Dedifferentiated amniotic fluid mesenchymal stem cell (primary cell): ENCODE measurements around the gene AFAP1.
A peak's percentile ranks its signal among the peaks of the same experiment; 100 is the strongest.

Experiments used
- DNase-seq: peaks from one replicate; pipeline ENCODE4 v3.0.0-alpha.2; 2016; ENCODE audit errors: extremely low spot score

Gene AFAP1

DNA sequence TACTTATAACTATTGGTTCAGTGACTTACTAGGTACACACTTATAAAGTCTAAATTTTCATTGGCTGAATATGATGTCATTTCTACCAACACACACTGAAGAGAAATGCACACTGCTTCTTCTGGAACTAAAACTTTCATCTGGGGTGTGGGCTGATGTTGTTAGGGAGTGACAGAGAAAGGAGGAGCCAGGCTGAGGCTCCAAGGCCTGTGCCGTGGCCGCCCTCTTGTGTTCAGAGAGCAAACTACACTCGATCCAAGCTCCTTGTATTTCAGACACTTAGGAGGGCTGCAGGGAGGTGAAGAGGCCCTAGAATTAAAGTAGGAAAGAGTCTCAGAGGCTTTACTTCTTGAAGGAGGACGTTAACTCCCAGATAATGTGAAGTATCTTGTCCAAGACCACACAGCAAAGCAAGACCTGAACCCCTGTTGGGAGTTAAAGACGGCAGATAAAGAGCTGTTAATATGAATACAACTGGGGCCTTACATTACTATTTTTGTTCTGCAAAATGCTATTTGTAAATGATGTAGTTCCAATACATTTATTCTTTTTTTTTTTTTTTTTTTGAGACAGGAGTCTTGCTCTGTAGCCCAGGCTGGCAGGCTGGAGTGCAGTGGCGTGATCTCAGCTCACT is 137.5 kb downstream of the AFAP1 start:
- DNase-seq: peak; percentile 86

DNA sequence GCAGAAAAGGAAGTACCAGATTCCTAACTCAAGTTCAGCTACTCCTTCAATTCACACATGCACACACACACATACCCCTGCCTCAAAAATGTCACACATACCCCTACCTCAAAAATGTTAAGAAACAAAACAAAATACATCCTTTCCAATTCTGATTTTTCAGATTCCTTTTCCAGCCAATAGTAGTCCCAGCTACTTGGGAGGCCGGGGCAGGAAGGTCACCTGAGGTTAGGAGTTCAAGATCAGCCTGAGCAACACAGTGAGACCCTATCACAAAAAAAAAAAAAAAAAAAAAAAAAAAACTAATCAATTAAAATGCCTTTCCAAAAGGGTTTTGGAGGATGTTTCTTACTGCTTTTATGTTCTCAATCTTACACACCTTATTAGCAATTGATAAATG is 138.0 kb downstream of the AFAP1 start:
- no peak for DNase-seq

DNA sequence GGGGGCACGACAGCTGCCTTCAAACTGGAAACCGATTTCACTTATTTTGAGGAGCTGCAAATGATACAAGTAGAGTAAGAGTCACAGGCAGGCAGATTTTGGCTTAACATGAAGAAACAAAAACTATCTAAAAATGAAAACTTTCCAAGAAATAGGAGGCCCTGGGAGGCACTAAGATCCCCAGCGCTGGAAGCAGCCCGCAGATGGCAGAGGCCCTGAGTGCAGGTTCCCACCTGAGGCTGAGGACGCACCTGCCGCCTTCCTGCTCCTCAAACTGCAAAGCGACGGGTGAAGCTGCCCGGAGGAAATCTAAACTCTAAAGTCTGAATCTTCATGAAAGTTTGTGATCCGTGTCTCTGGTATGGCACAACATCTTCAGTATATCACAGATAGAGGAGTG is 138.7 kb downstream of the AFAP1 start:
- no peak for DNase-seq

DNA sequence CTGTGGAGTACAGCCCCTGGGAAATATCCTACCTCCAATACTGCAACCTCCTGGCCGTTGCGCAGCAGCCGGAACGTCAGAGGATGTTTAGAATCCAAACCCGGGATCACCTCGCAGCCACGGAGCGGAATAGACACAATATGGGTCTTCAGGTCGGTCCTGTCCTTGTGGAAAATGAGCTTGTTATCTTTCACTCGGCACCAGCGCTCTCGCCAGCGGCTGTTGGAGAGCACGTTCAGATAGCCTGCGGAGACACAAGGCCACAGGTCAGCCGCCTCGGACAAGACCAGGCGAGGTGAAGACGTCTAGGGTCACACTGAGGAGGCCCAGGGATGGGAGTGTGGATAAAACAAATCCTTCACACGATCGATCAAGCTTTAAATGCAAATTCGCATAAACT is 139.3 kb downstream of the AFAP1 start:
- DNase-seq: no peak

GRCh38 chr4:7799736-7800135 is 139.9 kb downstream of the AFAP1 start:
- no peak for DNase-seq

DNA sequence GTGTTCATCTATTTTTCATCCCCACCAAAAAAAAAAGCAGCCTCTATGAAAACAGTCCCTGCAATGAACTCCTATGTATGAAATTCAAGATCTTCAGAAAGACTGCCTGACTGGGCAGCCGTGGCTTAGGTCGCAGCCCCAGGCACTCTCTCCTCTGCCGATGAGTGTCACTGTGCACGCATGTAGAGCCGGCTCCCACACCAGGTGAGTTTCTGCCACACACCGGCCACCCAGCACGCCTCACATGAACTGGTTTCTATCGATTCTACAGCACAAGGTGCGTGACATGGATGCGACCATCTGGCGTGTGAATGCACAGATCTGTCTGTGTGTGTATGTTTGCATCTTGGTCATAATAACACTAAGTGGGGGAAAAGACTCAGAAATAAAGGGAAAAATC is 140.4 kb downstream of the AFAP1 start:
- DNase-seq: no peak

GRCh38 chr4:7798178-7798995 is 141.3 kb downstream of the AFAP1 start:
- DNase-seq: no peak

GRCh38 chr4:7797330-7797729 is 142.3 kb downstream of the AFAP1 start:
- DNase-seq: no peak

DNA sequence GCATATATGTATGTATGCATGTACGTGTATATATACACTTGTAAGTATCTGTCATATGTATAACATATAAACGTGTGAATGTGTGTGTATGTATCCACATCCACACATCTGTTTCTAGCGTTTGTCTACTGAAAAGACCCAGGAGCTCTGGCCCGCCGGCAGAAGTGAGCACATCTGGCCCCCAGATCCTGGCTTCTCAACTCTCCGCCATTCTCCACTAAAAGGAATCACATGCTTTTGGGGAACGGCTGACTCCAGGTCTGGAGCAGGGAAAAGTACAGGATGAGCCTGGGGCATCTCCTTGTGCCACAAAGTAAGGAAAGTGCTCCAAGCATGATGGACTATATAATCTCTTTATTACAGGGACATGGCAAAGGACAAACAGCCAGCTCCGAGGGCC is 143.7 kb downstream of the AFAP1 start:
- no peak for DNase-seq

DNA sequence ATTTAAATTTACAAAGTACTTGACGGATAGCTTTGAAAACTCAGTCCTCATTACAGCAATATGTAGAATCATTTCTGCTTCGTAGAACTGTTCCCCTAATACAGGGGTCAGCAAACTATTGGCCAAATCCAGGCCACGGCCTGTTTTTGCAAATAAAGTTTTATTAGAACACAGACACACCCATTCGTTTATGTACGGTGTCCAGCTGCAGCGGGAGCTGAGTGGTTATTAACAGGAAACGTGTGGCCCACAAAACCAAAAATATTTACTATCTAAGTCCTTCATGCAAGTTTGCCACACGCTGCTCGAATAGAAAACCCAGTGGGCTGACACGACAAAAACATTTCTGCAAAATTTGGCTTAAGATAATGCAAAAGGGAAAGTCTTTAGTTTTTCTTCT is 146.5 kb downstream of the AFAP1 start:
- DNase-seq: no peak

- DNase-seq: no peak
Measured at GRCh38 chr4:7792616-7793015, 147.0 kb downstream of the AFAP1 start.

DNA sequence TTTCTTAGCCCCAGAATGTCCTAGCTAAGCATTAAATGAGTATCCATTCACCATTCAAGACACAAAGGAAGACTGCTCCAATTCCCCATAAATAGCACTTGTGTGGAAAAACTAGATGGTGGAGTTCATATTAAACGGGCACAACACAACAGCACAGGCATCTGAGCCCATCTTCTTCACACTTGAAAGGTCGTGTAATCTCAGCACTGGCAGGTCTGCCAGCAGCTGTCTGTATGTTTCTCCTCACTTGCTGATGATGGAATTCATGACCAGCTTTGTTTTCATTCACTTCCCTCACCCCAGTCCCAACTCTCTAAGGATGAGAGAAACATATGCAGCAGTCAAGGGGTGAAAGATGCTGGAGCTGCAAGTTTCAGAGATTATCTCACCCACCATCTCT is 148.7 kb downstream of the AFAP1 start:
- DNase-seq: no peak

DNA sequence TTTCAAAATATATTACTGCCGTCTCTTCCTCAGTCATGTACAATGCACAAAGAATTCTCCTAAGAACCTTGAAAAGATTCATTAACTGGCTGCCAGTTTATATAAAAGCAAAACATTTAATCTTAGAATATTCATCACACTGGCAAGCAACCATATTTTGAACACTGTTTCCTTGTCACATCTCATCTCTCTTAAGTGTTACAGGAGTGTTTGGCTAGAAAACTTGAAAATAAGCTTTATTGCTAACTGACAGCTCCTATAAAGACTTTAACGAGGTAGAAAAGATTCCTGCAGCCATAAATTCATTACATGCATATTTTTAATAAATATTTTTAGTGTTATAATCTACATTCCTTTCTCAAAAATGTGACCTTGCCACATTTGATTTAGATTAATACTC is 149.6 kb downstream of the AFAP1 start:
- no peak for DNase-seq

DNA sequence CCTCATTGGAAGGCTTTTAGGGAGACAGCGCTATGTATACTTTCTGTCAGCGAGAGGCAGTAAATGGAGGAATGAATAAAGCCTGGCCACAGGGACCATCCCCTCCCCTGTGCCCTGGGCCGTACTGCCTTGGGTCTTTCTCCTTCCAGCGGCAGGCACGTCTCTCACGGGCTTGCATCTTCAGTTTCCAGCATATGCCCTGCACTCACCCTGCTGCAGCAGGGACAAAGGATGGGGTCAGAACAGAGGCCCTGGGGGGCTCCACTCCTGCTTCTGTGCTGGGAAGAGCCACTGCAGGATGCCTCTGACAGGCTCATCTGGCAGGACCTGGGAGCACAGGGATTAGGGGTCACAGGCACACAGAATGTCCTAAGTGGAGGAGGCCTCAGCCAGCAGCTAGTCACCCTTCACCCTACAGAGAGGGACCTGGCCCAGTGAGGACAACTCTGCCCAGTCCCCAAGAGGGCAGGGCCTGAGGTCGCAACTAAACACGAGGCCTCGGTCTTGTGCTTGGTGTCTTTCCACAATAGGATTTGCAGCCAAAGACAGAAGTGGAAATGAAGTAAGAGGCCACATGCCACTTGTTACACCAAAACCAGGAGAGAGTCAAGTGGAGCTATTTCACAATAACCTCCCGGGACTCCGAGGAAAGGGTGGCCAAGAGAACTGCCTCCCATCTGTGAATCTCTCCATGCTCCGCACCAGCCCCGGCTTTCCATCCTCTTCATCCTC is 150.8 kb downstream of the AFAP1 start:
- DNase-seq: no peak

- no peak for DNase-seq
Measured at GRCh38 chr4:7788193-7788592, 151.5 kb downstream of the AFAP1 start.

DNA sequence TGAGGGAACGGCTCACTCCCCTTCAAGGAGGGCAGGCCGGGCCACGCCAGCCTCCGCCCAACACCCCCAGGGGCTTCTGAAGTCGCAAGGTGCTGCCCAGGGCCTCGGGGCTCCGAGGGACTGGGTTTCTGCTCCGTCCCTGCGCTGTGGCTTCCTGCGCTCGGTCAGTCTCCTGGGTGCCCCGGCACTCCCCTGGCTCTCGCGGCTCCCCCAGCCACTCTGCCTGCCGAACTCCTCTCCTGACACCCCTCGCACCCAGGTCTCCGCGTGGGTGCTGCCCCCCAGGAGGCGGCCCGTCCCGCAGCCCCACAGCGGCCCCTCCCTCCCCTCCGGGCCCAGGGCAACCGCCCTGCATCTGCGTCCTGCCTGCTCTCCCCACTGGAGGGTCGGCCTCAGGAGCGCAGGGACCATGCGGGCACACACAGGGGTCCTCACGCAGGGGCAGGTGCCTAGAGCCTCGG is 151.9 kb downstream of the AFAP1 start:
- no peak for DNase-seq

GRCh38 chr4:7787067-7787466 is 152.6 kb downstream of the AFAP1 start:
- DNase-seq: no peak

DNA sequence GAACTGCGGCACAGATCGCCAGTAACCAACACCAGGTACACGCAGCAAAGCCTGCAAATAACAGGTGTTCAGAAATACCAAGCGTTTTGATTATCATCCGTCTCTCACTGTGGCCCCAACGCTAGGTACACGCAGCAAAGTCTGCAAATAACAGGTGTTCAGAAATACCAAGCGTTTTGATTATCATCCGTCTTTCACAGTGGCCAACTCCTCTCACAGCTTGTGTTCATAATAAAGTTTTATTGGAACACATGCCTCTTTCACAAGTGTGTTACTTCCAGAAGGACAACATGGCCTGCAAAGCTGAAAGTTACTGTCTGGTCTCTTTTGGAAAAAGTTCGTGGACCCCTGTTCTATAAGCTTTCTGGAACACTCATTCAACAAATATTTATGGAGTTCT is 153.1 kb downstream of the AFAP1 start:
- no peak for DNase-seq

DNA sequence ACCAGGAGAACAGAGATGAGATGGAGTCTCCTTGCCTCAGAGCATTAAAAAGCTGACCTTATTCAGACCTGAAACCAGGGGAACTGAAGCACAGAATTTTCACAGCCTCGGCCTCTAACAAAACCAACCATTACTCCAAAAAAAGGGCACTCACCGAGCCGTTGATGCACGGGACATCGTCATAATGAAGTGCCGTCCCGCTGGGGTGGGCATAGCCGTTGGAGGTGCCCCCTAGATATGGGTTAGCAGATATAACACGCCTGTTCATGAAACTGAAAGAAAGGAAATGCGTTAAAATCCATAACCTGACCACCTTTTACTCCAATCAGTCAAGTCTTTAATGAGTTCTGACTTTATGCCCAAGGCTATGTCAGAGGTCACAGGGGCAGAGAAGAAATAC is 153.6 kb downstream of the AFAP1 start:
- no peak for DNase-seq

- DNase-seq: no peak
Measured at GRCh38 chr4:7785017-7785416, 154.6 kb downstream of the AFAP1 start.

- no peak for DNase-seq
Measured at GRCh38 chr4:7784131-7784870, 155.4 kb downstream of the AFAP1 start.

- DNase-seq: no peak
Measured at GRCh38 chr4:7783541-7783940, 156.1 kb downstream of the AFAP1 start.
